Measurements from ENCODE around the gene ST8SIA4. TPM values are rescaled to one million over a fixed set of nuclear protein-coding genes. Genes with fewer than 3 reads are reported as not detected.

The ST8SIA4 gene
- total RNA-seq, 4 donors from 2014 or later = 1.1 to 27.2 (median 3.0) TPM

Small RNA genes within 50 kb of the gene (small RNA-seq; reads per million reads assigned to genes)
- gene MIR548P = 0 reads per million in 2 donors
